GM18873 (cell line): Measurements from ENCODE around the gene SCN3A.
A peak's percentile ranks its signal among the peaks of the same experiment; 100 is the strongest.

Experiments used
- ATAC-seq: cut with Tn5 transposase; IDR thresholded peaks from one replicate; pipeline ENCODE4 v1.9.1; 2021; ENCODE audit warnings: mild to moderate bottlenecking, moderate library complexity, moderate number of reproducible peaks; ENCODE audit not compliant: unreplicated experiment, low FRiP score

Gene SCN3A

DNA sequence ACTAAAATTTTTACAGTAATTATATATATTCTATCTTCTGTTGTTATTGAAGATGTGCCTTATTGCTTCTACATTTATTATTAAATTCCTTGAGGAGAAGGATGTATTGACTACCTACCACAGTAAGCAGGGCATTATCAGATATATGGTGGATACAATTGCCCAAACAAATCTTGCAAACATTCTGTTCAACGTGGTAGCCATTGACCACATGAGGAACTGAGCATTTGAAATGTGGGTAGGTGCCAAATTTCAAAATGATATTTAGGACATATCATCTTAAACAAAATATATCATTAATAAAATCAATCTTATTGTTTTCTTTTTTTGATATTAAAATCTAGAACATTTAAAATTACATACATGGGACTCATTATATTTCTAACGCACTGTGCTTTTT is 11.1 kb downstream of the SCN3A start:
- ATAC-seq: no peak

DNA sequence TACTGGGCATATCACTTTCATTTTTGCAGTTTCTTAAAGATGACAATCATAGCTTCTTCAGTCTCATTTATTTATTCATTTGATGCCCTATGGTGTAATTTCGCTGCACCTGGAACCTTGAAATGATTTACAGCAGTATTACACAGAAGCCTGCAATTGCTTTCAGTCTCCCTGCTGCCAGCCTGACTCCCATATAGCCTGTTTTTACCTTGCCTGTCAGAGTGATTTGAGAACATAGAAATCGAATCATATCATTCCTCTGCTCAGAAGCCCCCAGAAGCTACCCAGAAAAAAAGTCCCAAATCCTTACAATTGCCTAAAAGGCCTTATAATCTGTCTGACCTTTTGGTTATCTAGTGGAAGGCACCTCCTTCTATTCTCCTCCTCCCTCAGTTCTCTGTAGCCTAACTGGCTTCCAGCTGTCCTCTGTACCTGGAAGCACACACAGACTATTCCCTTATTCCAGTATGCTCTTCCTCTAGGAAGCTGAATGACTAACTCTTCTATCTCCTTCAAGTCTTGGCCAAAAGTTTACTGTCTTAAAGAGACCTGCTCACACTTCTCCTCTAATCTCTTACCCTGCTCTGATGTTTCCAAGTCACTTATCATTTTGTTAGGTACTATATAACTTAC is 12.6 kb downstream of the SCN3A start:
- no peak for ATAC-seq

DNA sequence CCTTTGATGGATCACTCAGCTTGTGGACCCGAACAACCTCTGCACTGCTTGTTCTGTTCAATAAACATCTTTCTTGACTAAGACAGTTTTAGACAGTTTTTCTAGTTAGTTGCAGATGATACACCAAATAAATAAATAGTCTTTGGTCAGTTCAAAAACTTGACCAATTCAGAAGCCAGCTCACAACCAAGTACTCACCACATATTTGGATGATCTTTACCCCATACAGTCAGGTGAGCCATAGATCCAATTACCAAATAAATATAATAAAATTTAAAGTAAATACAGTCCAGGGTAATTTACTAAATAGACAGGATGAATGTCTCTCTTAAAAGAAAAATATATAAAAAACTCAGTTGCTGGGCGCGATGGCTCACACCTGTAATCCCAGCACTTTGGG is 18.2 kb downstream of the SCN3A start:
- no peak for ATAC-seq

DNA sequence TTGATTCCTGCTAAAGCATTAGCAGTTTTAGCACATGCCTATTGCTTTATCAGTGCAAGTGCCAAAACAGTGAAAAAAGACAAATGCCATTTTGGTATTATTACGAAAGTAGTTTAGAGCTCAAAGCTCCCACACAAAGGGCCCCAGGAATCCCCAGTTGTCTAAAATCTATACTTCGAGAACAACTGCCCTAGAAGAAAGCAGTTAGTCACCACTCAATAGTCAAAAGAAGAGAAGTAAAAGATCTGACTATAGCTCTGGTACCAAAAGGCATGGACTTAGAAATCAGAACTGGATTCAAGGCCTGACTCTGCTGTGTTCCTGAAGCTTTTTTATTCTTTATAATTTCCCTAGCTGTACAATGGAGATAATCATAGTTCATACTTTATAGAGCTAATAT is 21.8 kb downstream of the SCN3A start:
- ATAC-seq: no peak

DNA sequence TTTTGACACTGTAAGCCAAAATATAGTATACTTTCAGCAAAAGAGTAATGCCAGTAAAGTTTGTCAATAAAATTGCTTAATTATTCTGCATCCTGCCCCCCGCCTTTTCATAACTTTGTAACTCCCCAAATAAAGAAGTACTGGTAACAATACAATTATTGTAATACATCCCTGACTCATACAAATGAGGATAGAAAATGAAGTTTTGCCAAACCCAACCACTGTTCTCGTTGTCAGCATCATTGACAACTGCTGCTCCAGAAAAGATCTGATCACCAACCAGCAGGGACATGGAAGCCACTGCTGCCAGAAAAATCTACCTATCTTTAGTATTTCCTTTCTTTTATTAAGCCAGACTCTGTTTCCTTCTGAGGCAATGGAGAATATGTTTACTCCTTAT is 27.1 kb downstream of the SCN3A start:
- ATAC-seq: no peak

DNA sequence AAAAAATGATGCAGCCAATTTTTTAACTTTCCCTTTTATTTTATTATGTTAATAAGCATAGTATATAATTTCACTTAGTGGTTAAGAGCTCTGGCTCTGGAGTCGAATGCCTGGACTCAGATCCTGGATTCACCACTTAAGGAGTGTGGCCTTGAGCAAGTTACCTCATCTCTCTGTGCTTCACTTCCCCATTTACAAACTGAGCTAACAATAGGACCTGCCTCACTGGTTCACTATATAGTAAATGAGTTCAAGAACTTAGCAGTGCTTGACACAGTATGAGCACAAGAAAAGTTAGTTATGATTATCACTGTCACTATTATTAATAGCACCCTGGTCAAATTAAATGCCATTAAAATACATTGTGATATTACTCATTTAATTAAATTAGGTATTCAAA is 30.6 kb downstream of the SCN3A start:
- no peak for ATAC-seq

DNA sequence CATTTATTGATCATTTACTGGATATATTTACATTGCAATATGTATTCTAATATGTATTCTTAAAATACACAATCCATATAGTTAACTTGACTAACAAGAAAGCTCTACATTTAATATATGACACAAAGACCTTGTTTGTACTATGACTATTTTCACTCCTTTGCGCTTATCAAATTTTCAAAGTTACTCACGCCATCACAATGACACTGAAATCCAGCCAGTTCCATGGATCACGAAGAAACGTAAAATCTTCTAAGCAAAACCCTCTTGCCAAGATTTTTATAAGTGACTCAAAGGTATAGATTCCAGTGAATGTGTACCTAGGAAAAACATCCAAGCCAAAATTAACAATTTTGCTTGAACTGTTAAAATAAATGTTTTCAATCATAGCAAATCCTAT is 39.6 kb downstream of the SCN3A start:
- no peak for ATAC-seq

DNA sequence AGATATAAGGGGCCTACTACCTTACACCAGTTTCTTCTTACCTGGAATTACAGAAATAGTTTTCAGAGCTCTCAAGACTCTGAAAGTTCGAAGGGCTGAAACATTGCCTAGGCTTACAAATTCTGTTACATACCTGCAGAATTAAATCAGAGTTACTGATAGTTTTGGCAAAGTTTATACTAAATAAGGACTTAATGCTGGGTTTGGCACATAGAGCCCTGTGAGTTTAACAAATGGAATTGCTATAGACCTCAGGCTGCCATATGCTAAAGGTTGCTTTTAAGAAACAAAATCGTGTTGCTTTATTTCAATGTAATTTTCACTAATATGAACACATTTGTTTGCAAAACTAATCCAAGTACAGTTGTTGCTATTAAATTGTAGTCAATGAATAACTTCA is 40.1 kb downstream of the SCN3A start:
- ATAC-seq: no peak

DNA sequence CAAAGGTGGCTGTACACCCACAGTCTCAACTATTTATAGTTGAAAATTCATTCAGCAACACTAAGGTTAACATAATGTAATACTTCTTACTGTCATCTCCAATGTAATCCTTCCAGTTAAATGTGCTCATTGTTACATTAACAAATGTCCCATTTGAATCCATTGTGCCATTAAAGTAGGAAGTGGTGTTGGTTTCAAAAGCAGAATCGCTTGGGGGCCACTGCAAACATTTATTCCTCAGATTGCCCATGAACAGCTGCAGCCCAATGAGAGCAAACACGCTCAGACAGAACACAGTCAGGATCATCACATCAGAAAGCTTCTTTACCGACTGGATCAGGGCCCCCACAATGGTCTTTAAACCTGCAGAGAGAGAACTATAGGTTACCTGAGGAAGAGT is 41.4 kb downstream of the SCN3A start:
- ATAC-seq: no peak

DNA sequence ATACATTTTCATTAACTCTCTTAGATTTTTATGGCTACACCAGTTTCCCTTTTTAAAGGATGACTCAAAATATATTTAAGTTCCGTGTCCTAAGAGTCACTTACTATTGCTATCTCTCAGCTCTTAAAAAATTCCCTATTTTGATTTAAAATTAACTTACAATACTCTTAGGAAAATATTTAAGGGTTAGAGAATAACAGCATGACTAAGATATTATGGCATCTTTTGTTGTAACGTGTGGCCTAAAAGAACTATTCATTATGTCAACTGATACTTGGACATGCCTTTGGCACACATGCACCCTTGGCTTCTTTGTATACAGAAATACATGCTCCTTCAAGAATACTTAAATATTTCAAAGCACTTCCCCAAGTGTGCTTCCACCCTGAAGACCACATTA is 42.3 kb downstream of the SCN3A start:
- ATAC-seq: no peak

DNA sequence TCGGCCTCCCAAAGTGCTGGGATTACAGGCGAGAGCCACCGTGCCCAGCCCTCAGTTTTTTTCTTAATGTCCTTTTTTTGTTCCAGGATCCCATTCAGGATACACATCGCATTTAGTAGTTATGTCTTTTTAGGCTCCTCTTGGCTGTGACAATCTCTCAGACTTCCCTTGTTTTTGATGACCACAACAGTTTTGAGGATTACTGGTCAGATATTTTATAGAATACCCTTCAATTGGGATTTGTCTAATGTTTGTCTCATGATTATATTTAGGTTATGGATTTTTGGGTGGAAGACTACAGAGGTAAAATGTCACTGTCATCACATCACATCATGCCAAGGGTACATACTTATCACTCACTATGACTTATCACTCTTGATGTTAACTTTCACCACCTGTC is 46.7 kb downstream of the SCN3A start:
- ATAC-seq: no peak

DNA sequence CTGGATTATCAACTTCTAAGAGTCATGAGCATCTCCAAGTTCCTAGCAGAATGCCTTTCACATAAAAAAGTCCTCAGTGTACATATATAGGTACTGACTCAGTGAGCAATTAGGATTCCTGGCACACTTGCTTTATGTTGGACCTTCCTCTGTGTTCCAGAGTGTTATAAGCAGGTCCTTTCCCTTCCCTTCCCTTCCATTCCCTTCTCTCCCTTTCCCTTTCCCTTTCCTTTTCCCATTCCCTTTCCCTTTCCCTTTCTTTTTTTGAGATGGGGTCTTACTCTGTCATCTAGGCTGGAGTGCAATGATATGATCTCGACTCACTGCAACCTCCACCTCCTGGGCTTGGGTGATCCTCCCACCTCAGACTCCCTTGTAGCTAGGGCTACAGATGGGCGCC is 48.7 kb downstream of the SCN3A start:
- ATAC-seq: no peak

DNA sequence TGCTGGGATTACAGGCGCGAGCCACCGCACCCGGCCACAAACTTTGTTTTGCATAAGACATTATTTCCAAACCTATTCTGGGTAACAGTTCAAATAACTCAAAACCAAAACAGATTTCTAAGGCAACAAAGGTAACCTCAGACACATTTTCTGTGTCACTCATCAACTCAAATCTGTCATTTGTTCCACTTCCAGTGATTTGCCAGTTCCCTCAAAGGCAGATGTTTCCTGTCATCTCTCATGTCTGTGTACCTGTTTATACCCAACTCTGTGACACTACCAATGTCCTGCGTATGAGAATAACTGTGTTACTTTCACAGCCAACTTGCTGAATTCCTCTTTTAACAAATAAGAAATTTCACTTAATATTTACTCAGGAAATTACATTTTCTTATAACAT is 54.4 kb downstream of the SCN3A start:
- peak; percentile 95 for ATAC-seq

DNA sequence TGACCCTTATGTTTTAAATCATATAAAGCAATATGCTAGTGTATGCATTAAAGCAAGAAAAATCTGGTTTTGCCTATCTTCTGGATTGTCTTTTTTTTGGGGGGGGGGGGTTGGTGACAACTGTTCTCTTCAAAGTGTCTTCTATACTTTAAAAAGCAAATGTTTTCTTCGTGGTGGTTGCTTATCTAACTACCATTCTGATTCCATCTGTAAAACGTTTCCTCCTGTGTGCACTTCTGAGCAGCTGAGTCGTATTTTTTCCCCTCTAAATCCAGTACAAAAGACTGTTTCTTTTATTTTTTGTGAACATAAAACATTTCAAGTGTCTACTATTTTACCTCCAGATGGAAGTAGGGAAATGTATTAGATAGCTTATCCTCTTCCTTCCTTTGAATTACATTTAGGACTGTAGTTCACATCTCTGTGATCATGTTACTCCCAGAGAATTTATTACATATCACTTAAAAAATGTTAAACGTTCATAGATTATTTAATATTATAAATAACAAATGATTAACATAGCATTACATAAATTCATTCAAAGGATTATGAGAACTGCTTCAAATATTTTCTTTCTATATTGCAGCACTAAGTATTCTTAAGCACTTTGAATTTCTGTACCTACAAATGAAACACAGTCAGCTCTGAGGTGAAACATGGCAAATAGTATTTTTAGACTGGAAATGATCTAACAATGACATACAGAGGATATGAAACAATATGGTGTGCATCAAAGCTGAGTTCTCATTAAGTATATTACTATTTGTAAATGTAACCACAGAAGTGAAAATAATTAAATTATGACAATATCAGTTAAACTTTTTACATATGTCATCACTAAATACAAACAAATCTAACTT is 56.4 kb downstream of the SCN3A start:
- ATAC-seq: no peak

DNA sequence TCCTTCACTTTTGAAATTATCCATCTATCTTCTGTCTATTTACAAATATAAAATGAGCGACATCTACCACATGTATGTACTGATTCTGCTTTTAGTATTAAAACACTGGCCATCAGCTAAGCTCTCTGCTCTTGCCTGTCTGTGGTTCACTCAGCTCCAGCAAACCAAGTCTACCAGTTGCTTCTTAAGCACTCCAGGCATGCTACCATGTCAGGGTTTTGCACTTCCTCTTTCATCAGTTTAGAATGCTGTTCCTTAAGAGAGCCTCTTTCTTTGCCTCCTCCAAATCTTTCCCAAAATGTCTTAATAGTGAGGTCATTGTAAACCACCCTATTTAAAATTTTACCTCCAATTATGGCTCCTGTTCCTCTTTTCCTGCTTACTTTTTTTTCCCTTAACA is 59.5 kb downstream of the SCN3A start:
- ATAC-seq: peak; percentile 55

DNA sequence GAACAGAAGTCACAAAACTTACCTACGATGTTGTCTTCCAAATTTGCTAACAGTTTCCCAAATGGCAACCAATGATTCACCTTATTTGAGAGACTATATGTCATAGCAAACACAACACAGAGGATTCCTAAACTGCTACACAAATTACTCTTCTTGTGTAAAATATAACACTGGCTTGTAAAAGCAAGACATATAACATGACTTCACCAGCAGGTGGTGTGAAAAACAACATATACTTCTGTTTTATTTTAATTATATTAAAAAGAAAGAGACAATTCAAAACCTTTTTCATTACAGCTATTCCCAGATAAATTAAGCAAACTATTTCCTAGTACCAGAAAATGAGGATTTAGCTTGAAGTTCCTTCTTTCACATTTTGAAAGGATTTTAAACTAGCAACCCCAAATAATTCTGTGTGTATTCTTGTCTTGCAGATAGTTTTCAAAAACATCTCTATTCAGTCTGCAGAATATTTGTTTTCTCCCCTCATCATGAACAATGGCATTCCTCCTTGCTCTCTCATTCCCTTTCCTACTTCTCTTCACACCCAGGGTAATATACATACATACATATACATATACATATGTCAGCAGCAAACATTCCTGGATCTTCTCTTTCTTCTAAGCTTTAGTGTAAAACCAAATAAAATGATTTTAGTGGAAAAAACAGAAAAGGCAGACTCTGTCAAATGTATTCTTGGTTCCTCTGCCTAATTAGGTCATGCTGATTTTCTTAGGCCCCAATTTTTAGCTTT is 62.1 kb downstream of the SCN3A start:
- ATAC-seq: no peak

DNA sequence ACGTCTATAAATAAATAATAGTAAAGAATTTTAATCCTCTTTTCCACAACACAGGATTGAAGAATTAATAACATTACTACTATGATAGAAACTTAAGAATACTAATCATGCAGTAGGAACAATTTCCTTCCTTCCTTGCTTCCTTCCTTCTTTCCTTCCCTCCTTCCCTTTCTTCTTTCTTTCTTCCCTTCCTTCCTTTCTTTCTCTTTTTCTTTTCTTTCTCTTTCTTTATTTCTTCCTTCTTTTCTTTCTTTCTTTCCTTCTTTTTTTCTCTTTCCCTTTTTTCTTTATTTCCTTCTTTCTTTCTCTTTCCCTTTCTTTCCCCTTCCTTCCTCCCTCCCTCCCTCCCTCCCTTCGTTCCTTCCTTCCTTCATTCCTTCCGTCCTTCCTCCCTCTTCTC is 77.6 kb downstream of the SCN3A start:
- no peak for ATAC-seq

DNA sequence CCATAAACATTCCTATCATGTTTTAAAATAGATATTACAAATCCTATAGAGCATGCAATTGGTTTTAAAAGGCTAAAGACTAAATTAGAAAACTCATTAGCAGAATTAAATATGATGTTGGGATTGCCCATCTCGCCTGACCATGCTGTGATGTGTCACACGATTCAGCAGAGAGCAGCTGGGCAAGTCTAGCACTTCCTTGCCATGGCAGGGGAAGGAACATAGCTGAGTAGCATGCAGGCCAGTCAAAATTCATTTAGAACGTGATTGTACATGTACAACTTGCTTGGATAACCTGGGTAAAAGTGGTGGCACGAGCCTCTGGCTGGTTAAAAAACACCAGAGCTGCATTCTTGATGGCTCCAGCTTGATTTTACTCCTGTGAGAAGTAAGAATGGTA is 81.3 kb downstream of the SCN3A start:
- no peak for ATAC-seq

DNA sequence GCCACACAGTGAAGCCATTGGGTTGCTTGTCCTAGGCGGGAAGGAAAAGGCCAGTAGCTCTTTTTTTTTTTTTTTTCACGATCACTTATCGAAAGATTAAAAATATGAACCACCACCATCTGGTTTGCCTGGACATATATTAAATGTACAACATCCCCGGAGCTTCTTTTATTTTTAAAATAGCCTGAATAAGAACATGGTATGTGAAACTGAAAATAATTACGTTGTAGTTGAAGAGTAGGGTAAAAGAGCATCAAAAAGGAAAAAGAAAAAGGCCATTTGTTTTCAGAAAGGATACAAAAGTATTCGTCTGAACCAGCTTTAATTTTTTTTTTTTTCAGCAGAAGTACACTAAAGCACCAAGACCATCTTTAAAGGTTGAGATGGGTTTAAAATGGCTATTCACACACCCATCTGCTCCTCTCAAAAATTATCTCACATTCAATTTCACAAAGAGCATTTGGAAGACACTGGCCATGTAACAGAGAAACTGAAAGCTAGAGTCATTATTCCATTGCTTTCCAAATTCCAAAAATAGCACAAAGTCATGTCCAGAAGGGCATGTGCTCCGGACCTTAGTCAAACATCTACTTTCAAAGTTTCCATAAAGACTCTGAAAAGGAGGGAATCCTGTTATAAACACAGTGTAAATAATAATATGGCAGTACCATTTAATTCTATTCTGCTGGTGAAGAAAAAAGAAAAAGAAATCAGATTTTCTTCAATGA is 82.9 kb downstream of the SCN3A start:
- no peak for ATAC-seq

DNA sequence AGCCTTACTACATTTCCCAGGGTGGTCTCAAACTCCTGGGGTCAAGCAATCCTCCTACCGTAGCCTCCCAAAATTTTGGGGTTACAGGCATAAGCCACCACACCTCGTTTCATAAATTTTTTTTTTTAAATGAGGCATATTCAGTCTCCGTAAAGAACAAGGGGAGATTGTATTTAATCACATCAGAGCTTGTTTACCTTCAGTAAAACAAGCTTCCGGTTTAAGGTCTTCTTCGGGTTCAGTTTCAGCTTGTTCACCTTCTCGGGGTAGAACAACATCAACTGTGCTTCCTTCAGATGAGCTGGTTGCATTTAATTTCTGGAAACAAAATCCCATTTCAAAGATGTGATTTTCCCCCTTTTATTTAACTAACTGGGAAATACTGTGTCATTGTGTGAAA is 88.6 kb downstream of the SCN3A start:
- ATAC-seq: no peak
